PC-9 (cell line): ENCODE measurements around the gene BRD9.

ENCODE experiments used
- CTCF ChIP-seq: fragments of 200-600 bp; sonication (generic); conservative IDR thresholded peaks from 2 replicates; pipeline ENCODE4 v1.6.1; 2017; ENCODE audit warnings: mixed run types, antibody characterized with exemption, mild to moderate bottlenecking, moderate library complexity
- EZH2 ChIP-seq: fragments of 200-600 bp; sonication (generic); IDR thresholded peaks from 2 replicates; pipeline ENCODE4 v1.8.0; 2017; ENCODE audit warnings: antibody characterized with exemption, low read depth

GRCh38 chr5:916441-917293 is 24.1 kb upstream of the BRD9 start:
- TF ChIP-seq CTCF (no peak), EZH2 (no peak)
